ENCODE results near the gene FCN1. TPM values are rescaled to one million over a fixed set of nuclear protein-coding genes. Genes with fewer than 3 reads are reported as not detected.
A peak's percentile ranks its signal among the peaks of the same experiment; 100 is the strongest.

FCN1 gene
- total RNA-seq, 1 donor from 2014 or later: not detected

GRCh38 chr9:134944916-134945315 is 27.2 kb upstream of the FCN1 start:
- no peaks in the 10 kb centered on the region for H3K36me3 Mint-ChIP-seq
- H3K4me1 Mint-ChIP-seq (ENCODE audit: unreplicated experiment): peaks cover 17% of the 10 kb centered on the region
- no peak overlapping the region for H3K4me3 Mint-ChIP-seq
- no peak for TF ChIP-seq CTCF (conservative IDR thresholded peaks at IDR 0.05)
- peak overlapping the region; percentile 70 for H3K27ac Mint-ChIP-seq
- H3K27me3 Mint-ChIP-seq: peaks cover 22% of the 10 kb centered on the region
- no peaks in the 10 kb centered on the region for H3K9me3 Mint-ChIP-seq
- no peak for DNase-seq (ENCODE audit: extremely low spot score, unreplicated experiment)

- no peaks in the 10 kb centered on the region for H3K9me3 Mint-ChIP-seq
- H3K4me3 Mint-ChIP-seq: no peak overlapping the region
- H3K27ac Mint-ChIP-seq: peak overlapping the region; percentile 70
- no peaks in the 10 kb centered on the region for H3K36me3 Mint-ChIP-seq
- no peak for TF ChIP-seq CTCF (conservative IDR thresholded peaks at IDR 0.05)
- peaks cover 23% of the 10 kb centered on the region for H3K27me3 Mint-ChIP-seq
- peaks cover 17% of the 10 kb centered on the region for H3K4me1 Mint-ChIP-seq (ENCODE audit: unreplicated experiment)
- DNase-seq (ENCODE audit: extremely low spot score, unreplicated experiment): no peak
These were observed 26.7 kb upstream of the FCN1 start for GRCh38 chr9:134944351-134944802.

GRCh38 chr9:134943836-134944235 is 26.1 kb upstream of the FCN1 start:
- no peak for TF ChIP-seq CTCF (conservative IDR thresholded peaks at IDR 0.05)
- no peak overlapping the region for H3K27ac Mint-ChIP-seq
- no peak for DNase-seq (ENCODE audit: extremely low spot score, unreplicated experiment)
- no peaks in the 10 kb centered on the region for H3K9me3 Mint-ChIP-seq
- no peaks in the 10 kb centered on the region for H3K36me3 Mint-ChIP-seq
- peaks cover 25% of the 10 kb centered on the region for H3K27me3 Mint-ChIP-seq
- H3K4me1 Mint-ChIP-seq (ENCODE audit: unreplicated experiment): peaks cover 17% of the 10 kb centered on the region
- no peak overlapping the region for H3K4me3 Mint-ChIP-seq

GRCh38 chr9:134943411-134943810 is 25.7 kb upstream of the FCN1 start:
- H3K27me3 Mint-ChIP-seq: peaks cover 25% of the 10 kb centered on the region
- H3K4me1 Mint-ChIP-seq (ENCODE audit: unreplicated experiment): peaks cover 17% of the 10 kb centered on the region
- no peaks in the 10 kb centered on the region for H3K9me3 Mint-ChIP-seq
- no peaks in the 10 kb centered on the region for H3K36me3 Mint-ChIP-seq
- TF ChIP-seq CTCF (conservative IDR thresholded peaks at IDR 0.05): no peak
- H3K27ac Mint-ChIP-seq: no peak overlapping the region
- no peak overlapping the region for H3K4me3 Mint-ChIP-seq
- DNase-seq (ENCODE audit: extremely low spot score, unreplicated experiment): no peak

GRCh38 chr9:134942788-134943184 is 25.1 kb upstream of the FCN1 start:
- Mint-ChIP-seq H3K9me3 (no peaks in the 10 kb centered on the region), H3K27ac (no peak overlapping the region), H3K36me3 (no peaks in the 10 kb centered on the region), H3K27me3 (peaks cover 25% of the 10 kb centered on the region), H3K4me3 (no peak overlapping the region), H3K4me1 (ENCODE audit: unreplicated experiment) (peaks cover 17% of the 10 kb centered on the region)
- no peak for TF ChIP-seq CTCF (conservative IDR thresholded peaks at IDR 0.05)
- DNase-seq (ENCODE audit: extremely low spot score, unreplicated experiment): no peak
